A549 (cell line): ENCODE measurements around the gene ATP1A3. TPM values are rescaled to one million over a fixed set of nuclear protein-coding genes. Genes with fewer than 3 reads are reported as not detected.

Source experiments
- ATAC-seq, 2 experiments: fragments of 200-7000 bp in 1 of 2; fragments of >200 bp in 1 of 2; cut with Nextera tagmentation in 1 of 2; cut with Tn5 transposase in 1 of 2; 3 replicates each; pipeline versions ENCODE4 v1.8.0 to v1.9.1; 2018 to 2020; ENCODE audit warnings: mild to moderate bottlenecking in 1 of 2, moderate library complexity in 1 of 2
- CTCF ChIA-PET: fragments of 300-600 bp; sonication (Branson Sonifier 250); formaldehyde crosslinking; extraction: SDS; loops from one replicate; lab custom pipeline; 2021; ENCODE audit warnings: antibody characterized with exemption, inconsistent platforms; lab: Yijun Ruan, JAX
- POLR2A ChIA-PET: fragments of 350-600 bp; formaldehyde crosslinking; extraction: SDS; loops from one replicate; lab custom pipeline; 2021; ENCODE audit warnings: antibody characterized with exemption, inconsistent platforms; lab: Yijun Ruan, JAX
- DNase-seq, 2 experiments: peaks; one replicate each; pipeline versions ENCODE4 v3.0.0 to v3.0.0-alpha.2; 2011 to 2016; ENCODE audit warnings: low read depth in 1 of 2, low spot score in 1 of 2
- FAIRE-seq: peaks from 2 replicates; lab custom pipeline; 2011; peaks lifted over from hg19 to GRCh38; lab: Jason Lieb, UNC
- H3K27ac ChIP-seq, 2 experiments: fragments of >200 bp; sonication (Bioruptor Twin); formaldehyde crosslinking; 3 replicates each; pipeline ENCODE4 v1.5.1; 2016 to 2017
- H3K4me1 ChIP-seq: fragments of >200 bp; sonication (Bioruptor Twin); formaldehyde crosslinking; 3 replicates; pipeline ENCODE4 v1.6.1; 2016
- H3K4me2 ChIP-seq: fragments of >200 bp; sonication (Bioruptor Twin); formaldehyde crosslinking; 3 replicates; pipeline ENCODE4 v1.6.1; 2016
- H3K4me3 ChIP-seq: fragments of >200 bp; sonication (Bioruptor Twin); formaldehyde crosslinking; 3 replicates; pipeline ENCODE4 v1.5.1; 2016
- H3K9me3 ChIP-seq: fragments of >200 bp; sonication (Bioruptor Twin); formaldehyde crosslinking; 3 replicates; pipeline ENCODE4 v1.6.1; 2016
- CBX2 ChIP-seq: fragments of 200-600 bp; sonication (generic); IDR thresholded peaks from 2 replicates; pipeline ENCODE4 v1.6.1; 2016; ENCODE audit warnings: low read depth, mild to moderate bottlenecking, borderline replicate concordance
- CEBPB ChIP-seq, 2 experiments: fragments of >200 bp in 1 of 2; sonication (Bioruptor Twin) in 1 of 2; formaldehyde crosslinking in 1 of 2; IDR thresholded peaks; 2 replicates each; pipeline ENCODE4 v1.6.1; 2012 to 2016
- CHD4 ChIP-seq: fragments of 200-600 bp; sonication (generic); IDR thresholded peaks from 2 replicates; pipeline ENCODE4 v1.6.1; 2016; ENCODE audit warnings: antibody characterized with exemption, mild to moderate bottlenecking, borderline replicate concordance
- FOSB ChIP-seq: fragments of 250-450 bp; sonication (Bioruptor Pico); IDR thresholded peaks from 2 replicates; pipeline ENCODE4 v1.5.0; 2020; ENCODE audit warnings: mild to moderate bottlenecking, moderate library complexity
- FOXS1 ChIP-seq: fragments of 250-450 bp; sonication (Bioruptor Pico); IDR thresholded peaks from 2 replicates; pipeline ENCODE4 v1.5.0; 2020; ENCODE audit warnings: mild to moderate bottlenecking, moderate library complexity
- HDAC2 ChIP-seq: fragments of 200-600 bp; sonication (generic); IDR thresholded peaks from 2 replicates; pipeline ENCODE4 v1.6.1; 2016
- HEYL ChIP-seq: fragments of 250-450 bp; sonication (Bioruptor Pico); IDR thresholded peaks from 2 replicates; pipeline ENCODE4 v1.8.0; 2021; ENCODE audit warnings: mild to moderate bottlenecking, moderate library complexity
- HOXB13 ChIP-seq: fragments of 250-450 bp; sonication (Bioruptor Pico); IDR thresholded peaks from 2 replicates; pipeline ENCODE4 v1.5.0; 2020; ENCODE audit warnings: low read depth, mild to moderate bottlenecking, moderate library complexity
- MAFK ChIP-seq: fragments of 450-650 bp; IDR thresholded peaks from 2 replicates; pipeline ENCODE4 v1.6.1; 2014; ENCODE audit not compliant: partially characterized antibody
- MAZ ChIP-seq: fragments of 150-350 bp; IDR thresholded peaks from 2 replicates; pipeline ENCODE4 v1.6.1; 2014; ENCODE audit warnings: antibody characterized with exemption, low read depth, low read length, borderline replicate concordance
- NFE2L2 ChIP-seq: fragments of 150-350 bp; conservative IDR thresholded peaks from 2 replicates; pipeline ENCODE4 v1.6.1; 2014; ENCODE audit warnings: low read length
- RAD21 ChIP-seq, 2 experiments: fragments of >200 bp in 1 of 2; sonication (Bioruptor Twin) in 1 of 2; formaldehyde crosslinking in 1 of 2; IDR thresholded peaks in 1 of 2; conservative IDR thresholded peaks in 1 of 2; 2 replicates in 1 of 2; 3 replicates in 1 of 2; pipeline ENCODE4 v1.6.1; 2012 to 2018; ENCODE audit warnings: inconsistent platforms in 1 of 2
- RCOR1 ChIP-seq: fragments of 150-350 bp; IDR thresholded peaks from 2 replicates; pipeline ENCODE4 v1.6.1; 2014; ENCODE audit warnings: antibody characterized with exemption, low read length, low read depth
- SMC3 ChIP-seq: fragments of >200 bp; sonication (Bioruptor Twin); formaldehyde crosslinking; IDR thresholded peaks from 3 replicates; pipeline ENCODE4 v1.6.1; 2018; ENCODE audit warnings: inconsistent platforms
- SREBF2 ChIP-seq: fragments of 450-650 bp; IDR thresholded peaks from 2 replicates; pipeline ENCODE4 v1.6.1; 2014; ENCODE audit warnings: mild to moderate bottlenecking, moderate library complexity
- ZFP36 ChIP-seq: fragments of 450-650 bp; IDR thresholded peaks from 2 replicates; pipeline ENCODE4 v1.6.1; 2014; ENCODE audit warnings: borderline replicate concordance; ENCODE audit not compliant: partially characterized antibody
- WGBS: methylation state at CpG from one replicate; pipeline ENCODE4 v1.1.6; 2017; ENCODE audit errors: missing lambda C conversion rate; 5-methylcytosine and 5-hydroxymethylcytosine counted together
- polyA plus RNA-seq, 4 experiments: library from polyadenylated mRNA; depleted of rRNA in 3 of 4; stranded (reverse); fragments of >200 nt; fragmentation: RNase III in 1 of 4; extraction: RNeasy Plus Mini Kit Qiagen cat#74134 plus additional on column Dnase treatment in 1 of 4; gene quantifications; 2 replicates in 3 of 4; 3 replicates in 1 of 4; pipeline ENCODE4 v1.2.3, GENCODE V29; 2011 to 2017
- TF ChIP-seq, protein P1 (sequence below): fragments of >200 bp; sonication (Bioruptor Twin); formaldehyde crosslinking; IDR thresholded peaks from 3 replicates; pipeline ENCODE4 v1.6.1; 2016
- TF ChIP-seq, protein P2 (sequence below): IDR thresholded peaks from 2 replicates; pipeline ENCODE4 v1.6.1; 2012; ENCODE audit warnings: low read depth, borderline replicate concordance
- TF ChIP-seq, protein P3 (sequence below): fragments of >200 bp; sonication (Bioruptor Twin); formaldehyde crosslinking; IDR thresholded peaks from 2 replicates; pipeline ENCODE4 v1.6.1; 2016
- TF ChIP-seq, protein P4 (sequence below): fragments of 250-450 bp; sonication (Bioruptor Pico); IDR thresholded peaks from 2 replicates; pipeline ENCODE4 v1.5.0; 2021; ENCODE audit warnings: mild to moderate bottlenecking, moderate library complexity, borderline replicate concordance

The ATP1A3 gene
- polyA plus RNA-seq, 2 of the 4 experiments (the other 2 are of a cell fraction), result 0.67 to 3.7 TPM

DNA sequence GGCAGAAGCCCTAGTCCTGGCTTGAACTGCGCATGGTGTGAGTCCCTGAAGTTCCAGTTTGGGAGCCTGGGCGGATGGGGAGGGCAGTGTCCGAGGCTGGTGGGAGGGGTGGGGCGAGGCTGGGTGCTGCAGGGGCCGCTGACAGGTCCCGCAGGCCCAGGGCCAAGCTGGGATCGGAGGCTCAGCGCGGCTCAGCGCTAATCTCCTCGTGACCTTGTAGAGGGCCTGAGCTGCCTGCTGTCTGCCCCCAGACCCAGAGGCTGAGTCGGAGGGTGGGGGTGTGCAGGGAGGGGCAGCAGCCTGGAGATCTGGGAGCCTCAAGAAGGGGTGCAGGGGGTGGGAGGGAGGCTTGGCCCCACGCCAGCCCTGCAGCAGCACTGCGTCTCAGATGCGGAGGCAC is 3.0 kb downstream of the ATP1A3 start:
- WGBS, result 17% methylated on average over 13 of the region's 15 CpGs
- H3K4me3 ChIP-seq, result no peak overlapping the region
- no peak for TF ChIP-seq MAZ
- no peak for TF ChIP-seq CBX2
- TF ChIP-seq FOSB (CRISPR knock-in tag), result no peak
- no peak for TF ChIP-seq SREBF2
- TF ChIP-seq NFE2L2, result no peak
- TF ChIP-seq, protein P1, sequence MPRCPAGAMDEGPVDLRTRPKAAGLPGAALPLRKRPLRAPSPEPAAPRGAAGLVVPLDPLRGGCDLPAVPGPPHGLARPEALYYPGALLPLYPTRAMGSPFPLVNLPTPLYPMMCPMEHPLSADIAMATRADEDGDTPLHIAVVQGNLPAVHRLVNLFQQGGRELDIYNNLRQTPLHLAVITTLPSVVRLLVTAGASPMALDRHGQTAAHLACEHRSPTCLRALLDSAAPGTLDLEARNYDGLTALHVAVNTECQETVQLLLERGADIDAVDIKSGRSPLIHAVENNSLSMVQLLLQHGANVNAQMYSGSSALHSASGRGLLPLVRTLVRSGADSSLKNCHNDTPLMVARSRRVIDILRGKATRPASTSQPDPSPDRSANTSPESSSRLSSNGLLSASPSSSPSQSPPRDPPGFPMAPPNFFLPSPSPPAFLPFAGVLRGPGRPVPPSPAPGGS, result no peak
- no peak for TF ChIP-seq MAFK
- no peak for TF ChIP-seq FOXS1 (CRISPR knock-in tag)
- no peak for TF ChIP-seq RAD21 (conservative IDR thresholded peaks at IDR 0.05 in 1 of 2, IDR thresholded peaks at IDR 0.05 in 1 of 2)
- TF ChIP-seq HEYL (CRISPR knock-in tag), result no peak
- no peak for TF ChIP-seq SMC3
- TF ChIP-seq, protein P2, sequence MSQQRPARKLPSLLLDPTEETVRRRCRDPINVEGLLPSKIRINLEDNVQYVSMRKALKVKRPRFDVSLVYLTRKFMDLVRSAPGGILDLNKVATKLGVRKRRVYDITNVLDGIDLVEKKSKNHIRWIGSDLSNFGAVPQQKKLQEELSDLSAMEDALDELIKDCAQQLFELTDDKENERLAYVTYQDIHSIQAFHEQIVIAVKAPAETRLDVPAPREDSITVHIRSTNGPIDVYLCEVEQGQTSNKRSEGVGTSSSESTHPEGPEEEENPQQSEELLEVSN, result no peak
- TF ChIP-seq, all 56 proteins: peak for 0
- ATAC-seq (peak; percentile 10 to 22; a peak in 4 of 6 replicates), DNase-seq (peak in 1 of 2 experiments; percentile 51), FAIRE-seq (no peak)
- H3K9me3 ChIP-seq, result no peaks in the 10 kb centered on the region
- H3K4me1 ChIP-seq, result peaks cover 9% of the 10 kb centered on the region; the same call in 1 of the 3 replicates
- H3K27ac ChIP-seq, result no peak overlapping the region
- CTCF ChIA-PET, result interaction anchor here (1.0 to 14.8 kb wide), 4 partner anchors 12 to 35 kb away, joined by 3 to 344 read pairs (median 3); partner anchors contain the start of gene RABAC1
- no peak overlapping the region for H3K4me2 ChIP-seq
- POLR2A ChIA-PET, result no interaction called here

DNA sequence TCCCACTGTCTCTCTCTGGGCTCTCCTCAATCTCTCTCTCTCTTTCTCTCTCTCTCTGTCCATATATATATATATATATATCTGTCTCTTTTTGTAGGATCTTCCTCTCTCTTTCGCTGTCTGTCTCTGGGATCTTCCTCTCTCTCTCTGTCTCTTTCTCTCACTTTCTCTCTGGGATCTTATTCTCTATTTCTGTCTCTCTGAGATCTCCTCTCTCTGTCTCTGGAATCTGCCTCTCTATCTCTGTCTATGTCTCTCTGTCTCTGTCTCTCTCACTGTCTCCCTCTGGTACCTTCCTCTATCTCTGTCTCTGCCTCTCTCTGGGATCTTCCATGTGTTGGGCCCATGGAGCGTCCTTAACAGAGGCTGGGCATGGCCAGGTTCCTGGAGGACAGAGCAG is 3.4 kb downstream of the ATP1A3 start:
- POLR2A ChIA-PET, result no interaction called here
- Histone ChIP-seq H3K9me3 (no peaks in the 10 kb centered on the region), H3K4me1 (peaks cover 9% of the 10 kb centered on the region; the same call in 1 of the 3 replicates), H3K4me3 (no peak overlapping the region), H3K4me2 (no peak overlapping the region), H3K27ac (no peak overlapping the region)
- CTCF ChIA-PET, result interaction anchor here (1.0 to 14.8 kb wide), 4 partner anchors 12 to 36 kb away, joined by 3 to 344 read pairs (median 3); partner anchors contain the start of gene RABAC1
- ATAC-seq (0 out of 6 replicates have a peak, but pooled peaks of 1 of the 2 experiments have one; percentile 12), DNase-seq (no peak), FAIRE-seq (no peak)
- WGBS, result 28% methylated on average over 2 of the region's 2 CpGs
- TF ChIP-seq, protein P3, sequence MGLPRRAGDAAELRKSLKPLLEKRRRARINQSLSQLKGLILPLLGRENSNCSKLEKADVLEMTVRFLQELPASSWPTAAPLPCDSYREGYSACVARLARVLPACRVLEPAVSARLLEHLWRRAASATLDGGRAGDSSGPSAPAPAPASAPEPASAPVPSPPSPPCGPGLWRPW, result no peak
- TF ChIP-seq ZFP36, result no peak
- TF ChIP-seq CEBPB (IDR thresholded peaks at IDR 0.05), result no peak
- TF ChIP-seq CHD4, result no peak
- TF ChIP-seq, protein P4, sequence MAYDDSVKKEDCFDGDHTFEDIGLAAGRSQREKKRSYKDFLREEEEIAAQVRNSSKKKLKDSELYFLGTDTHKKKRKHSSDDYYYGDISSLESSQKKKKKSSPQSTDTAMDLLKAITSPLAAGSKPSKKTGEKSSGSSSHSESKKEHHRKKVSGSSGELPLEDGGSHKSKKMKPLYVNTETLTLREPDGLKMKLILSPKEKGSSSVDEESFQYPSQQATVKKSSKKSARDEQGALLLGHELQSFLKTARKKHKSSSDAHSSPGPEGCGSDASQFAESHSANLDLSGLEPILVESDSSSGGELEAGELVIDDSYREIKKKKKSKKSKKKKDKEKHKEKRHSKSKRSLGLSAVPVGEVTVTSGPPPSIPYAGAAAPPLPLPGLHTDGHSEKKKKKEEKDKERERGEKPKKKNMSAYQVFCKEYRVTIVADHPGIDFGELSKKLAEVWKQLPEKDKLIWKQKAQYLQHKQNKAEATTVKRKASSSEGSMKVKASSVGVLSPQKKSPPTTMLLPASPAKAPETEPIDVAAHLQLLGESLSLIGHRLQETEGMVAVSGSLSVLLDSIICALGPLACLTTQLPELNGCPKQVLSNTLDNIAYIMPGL (CRISPR knock-in tag), result no peak
- TF ChIP-seq HOXB13 (CRISPR knock-in tag), result no peak
- TF ChIP-seq RCOR1, result no peak
- no peak for TF ChIP-seq HDAC2
